Neural cell (in vitro differentiated cells): Measurements from ENCODE around the gene LDLRAD3. TPM values are rescaled to one million over a fixed set of nuclear protein-coding genes. Genes with fewer than 3 reads are reported as not detected.

Source experiments
- H2AFZ ChIP-seq: fragments of 200-600, 300-800 bp; sonication (generic), shearing (Covaris generic); 2 replicates; pipeline ENCODE4 v1.6.0; 2014; ENCODE audit warnings: low read depth, mild to moderate bottlenecking, antibody characterized with exemption, low read length, moderate library complexity
- H3F3A ChIP-seq: fragments of 200-600 bp; shearing (Covaris generic); 2 replicates; pipeline ENCODE4 v1.6.1; 2016; ENCODE audit warnings: mild to moderate bottlenecking, moderate library complexity, mixed read lengths, antibody characterized with exemption, low read length; ENCODE audit not compliant: insufficient read depth, poor library complexity, severe bottlenecking
- H3K27ac ChIP-seq: fragments of 200-600, 300-800 bp; sonication (generic), shearing (Covaris generic); 2 replicates; pipeline ENCODE4 v1.5.1; 2014; ENCODE audit warnings: mild to moderate bottlenecking, low read length, moderate library complexity
- H3K27me3 ChIP-seq: fragments of 300-800, 200-600 bp; sonication (generic), shearing (Covaris generic); 2 replicates; pipeline ENCODE4 v1.6.0; 2014; ENCODE audit warnings: mild to moderate bottlenecking, low read depth, low read length, moderate library complexity; ENCODE audit not compliant: insufficient read depth
- H3K36me3 ChIP-seq: fragments of 300-800, 200-600 bp; sonication (generic), shearing (Covaris generic); 2 replicates; pipeline ENCODE4 v1.5.1; 2014; ENCODE audit warnings: mild to moderate bottlenecking, antibody characterized with exemption, low read length, moderate library complexity; ENCODE audit not compliant: insufficient read depth
- H3K4me2 ChIP-seq: fragments of 300-800, 200-600 bp; sonication (generic), shearing (Covaris generic); 2 replicates; pipeline ENCODE4 v1.6.0; 2014; ENCODE audit warnings: mild to moderate bottlenecking, low read length
- H3K4me3 ChIP-seq: fragments of 300-800, 200-600 bp; sonication (generic), shearing (Covaris generic); 2 replicates; pipeline ENCODE4 v1.5.1; 2014; ENCODE audit warnings: mild to moderate bottlenecking, low read length, moderate library complexity
- H3K79me2 ChIP-seq: fragments of 200-600 bp; shearing (Covaris generic); replicated peaks from 2 replicates; pipeline ENCODE4 v1.6.0; 2014; ENCODE audit warnings: mild to moderate bottlenecking, low read length, moderate library complexity; ENCODE audit not compliant: insufficient read depth
- H3K9ac ChIP-seq: fragments of 300-800, 200-600 bp; sonication (generic), shearing (Covaris generic); 2 replicates; pipeline ENCODE4 v1.6.1; 2016; ENCODE audit warnings: mild to moderate bottlenecking, low read length, mixed read lengths
- H3K9me2 ChIP-seq: fragments of 200-600 bp; shearing (Covaris generic); 2 replicates; pipeline ENCODE4 v1.6.1; 2016; ENCODE audit warnings: mild to moderate bottlenecking, low read length, mixed read lengths; ENCODE audit not compliant: insufficient read depth
- H3K9me3 ChIP-seq: fragments of 200-600, 300-800 bp; sonication (generic), shearing (Covaris generic); 2 replicates; pipeline ENCODE4 v1.6.1; 2016; ENCODE audit warnings: mild to moderate bottlenecking, mixed run types, low read length, moderate library complexity, mixed read lengths
- H4K20me1 ChIP-seq: fragments of 200-600 bp; shearing (Covaris generic); 2 replicates; pipeline ENCODE4 v1.6.1; 2016; ENCODE audit warnings: mild to moderate bottlenecking, mixed run types; ENCODE audit not compliant: insufficient read depth
- CTCF ChIP-seq: fragments of 450-650 bp; IDR thresholded peaks from 2 replicates; pipeline ENCODE4 v1.5.1; 2014; ENCODE audit warnings: antibody characterized with exemption, mild to moderate bottlenecking, moderate library complexity; ENCODE audit not compliant: poor library complexity, severe bottlenecking
- EP300 ChIP-seq: fragments of 450-650 bp; conservative IDR thresholded peaks from 2 replicates; pipeline ENCODE4 v1.6.1; 2014; ENCODE audit warnings: antibody characterized with exemption, mild to moderate bottlenecking, moderate library complexity; ENCODE audit not compliant: poor library complexity, severe bottlenecking
- EZH2 ChIP-seq: fragments of 200-600, 300-800 bp; shearing (Covaris generic), sonication (generic); IDR thresholded peaks from 2 replicates; pipeline ENCODE4 v1.6.1; 2014; ENCODE audit warnings: antibody characterized with exemption, low read length, borderline replicate concordance, mild to moderate bottlenecking; ENCODE audit not compliant: insufficient read depth, poor library complexity, severe bottlenecking
- MXI1 ChIP-seq: fragments of 450-650 bp; conservative IDR thresholded peaks from 2 replicates; pipeline ENCODE4 v1.6.1; 2014; ENCODE audit warnings: antibody characterized with exemption, mild to moderate bottlenecking; ENCODE audit not compliant: poor library complexity, severe bottlenecking
- POLR2AphosphoS5 ChIP-seq: IDR thresholded peaks from 2 replicates; pipeline ENCODE4 v1.6.1; 2012
- RAD21 ChIP-seq: fragments of 450-650 bp; conservative IDR thresholded peaks from 2 replicates; pipeline ENCODE4 v1.6.1; 2014; ENCODE audit warnings: antibody characterized with exemption, mild to moderate bottlenecking, moderate library complexity
- REST ChIP-seq: IDR thresholded peaks from 2 replicates; pipeline ENCODE4 v1.6.1; 2012; ENCODE audit warnings: borderline replicate concordance
- SMC3 ChIP-seq: fragments of 450-650 bp; conservative IDR thresholded peaks from 2 replicates; pipeline ENCODE4 v1.6.1; 2014; ENCODE audit warnings: antibody characterized with exemption, mild to moderate bottlenecking, moderate library complexity; ENCODE audit not compliant: poor library complexity
- TAF1 ChIP-seq: IDR thresholded peaks from 2 replicates; pipeline ENCODE4 v1.6.1; 2012; ENCODE audit warnings: low read depth
- polyA plus RNA-seq: library from polyadenylated mRNA; depleted of rRNA; stranded (reverse); fragments of >200 nt; gene quantifications from 2 replicates; pipeline ENCODE4 v1.2.3, GENCODE V29; 2014

Gene LDLRAD3
- polyA plus RNA-seq, 1 donor from 2014 or later = 3.5 TPM

- H3K27me3 ChIP-seq = no peaks in the 10 kb centered on the region
- no peak for TF ChIP-seq RAD21
- no peak for TF ChIP-seq SMC3
- no peak for TF ChIP-seq TAF1
- no peak for TF ChIP-seq MXI1
- no peak for TF ChIP-seq EZH2
- TF ChIP-seq CTCF = no peak
- TF ChIP-seq POLR2AphosphoS5 = no peak
- TF ChIP-seq REST = no peak
- TF ChIP-seq EP300 = no peak
- H3K9me3 ChIP-seq = no peaks in the 10 kb centered on the region
- H3K4me3 ChIP-seq = no peak overlapping the region
- H3K36me3 ChIP-seq = no peaks in the 10 kb centered on the region
- H3K79me2 ChIP-seq = no peaks in the 10 kb centered on the region
- H3K4me2 ChIP-seq = no peak overlapping the region
- no peaks in the 10 kb centered on the region for H3F3A ChIP-seq
- no peak overlapping the region for H2AFZ ChIP-seq
- no peak overlapping the region for H3K9ac ChIP-seq
- H3K9me2 ChIP-seq = no peaks in the 10 kb centered on the region
- H3K27ac ChIP-seq = no peak overlapping the region
- no peaks in the 10 kb centered on the region for H4K20me1 ChIP-seq
These were observed 94.7 kb downstream of the LDLRAD3 start for GRCh38 chr11:36038541-36038940.

- Histone ChIP-seq H3K9ac (no peak overlapping the region), H3K79me2 (no peaks in the 10 kb centered on the region), H3K4me3 (no peak overlapping the region), H3K9me2 (no peaks in the 10 kb centered on the region), H2AFZ (no peak overlapping the region), H3K4me2 (no peak overlapping the region), H3K27me3 (no peaks in the 10 kb centered on the region), H3K27ac (no peak overlapping the region), H4K20me1 (no peaks in the 10 kb centered on the region), H3K9me3 (no peaks in the 10 kb centered on the region), H3K36me3 (no peaks in the 10 kb centered on the region), H3F3A (no peaks in the 10 kb centered on the region)
- TF ChIP-seq EP300 (no peak), TAF1 (no peak), POLR2AphosphoS5 (no peak)
These were observed 95.6 kb downstream of the LDLRAD3 start for GRCh38 chr11:36039471-36039870.

GRCh38 chr11:36041988-36042611, 98.2 kb downstream of the LDLRAD3 start:
- Histone ChIP-seq H3K27ac (no peak overlapping the region), H3K9ac (no peak overlapping the region), H3F3A (no peaks in the 10 kb centered on the region), H2AFZ (no peak overlapping the region), H3K9me3 (no peaks in the 10 kb centered on the region), H4K20me1 (no peaks in the 10 kb centered on the region), H3K4me3 (no peak overlapping the region), H3K4me2 (no peak overlapping the region), H3K27me3 (no peaks in the 10 kb centered on the region), H3K79me2 (no peaks in the 10 kb centered on the region), H3K9me2 (no peaks in the 10 kb centered on the region), H3K36me3 (no peaks in the 10 kb centered on the region)
- peak; percentile 54 for TF ChIP-seq CTCF
- no peak for TF ChIP-seq MXI1
